Esophagus squamous epithelium (tissue), 5 donors: ENCODE results near the gene IFT74. TPM values are rescaled to one million over a fixed set of nuclear protein-coding genes. Genes with fewer than 3 reads are reported as not detected.

ENCODE experiments used
- DNase-seq: peaks from one replicate; lab custom pipeline; 2025; lab: John Stamatoyannopoulos, UW
- H3K27ac ChIP-seq, 4 donors: fragments of 200-600 bp; sonication (generic); one replicate each; pipeline ENCODE4 v1.5.1; 2016 to 2019; ENCODE audit warnings: mild to moderate bottlenecking in 1 of 4
- H3K27me3 ChIP-seq, 4 donors: fragments of 200-600 bp; sonication (generic); 1 replicate in 3 of 4; 2 replicates in 1 of 4; pipeline versions ENCODE4 v1.5.1 to v1.6.0; 2017 to 2021; ENCODE audit warnings: antibody characterized with exemption in 1 of 4
- H3K36me3 ChIP-seq, 3 donors: fragments of 200-600 bp; sonication (generic); one replicate each; pipeline ENCODE4 v1.5.1; 2016 to 2019
- H3K4me1 ChIP-seq, 3 donors: fragments of 200-600 bp; sonication (generic); one replicate each; pipeline ENCODE4 v1.5.1; 2017 to 2019
- H3K4me3 ChIP-seq, 4 donors: fragments of 200-600 bp; sonication (generic); 1 replicate in 3 of 4; 2 replicates in 1 of 4; pipeline ENCODE4 v1.5.1; 2016 to 2019; ENCODE audit warnings: mild to moderate bottlenecking in 2 of 4, moderate library complexity in 1 of 4
- H3K9me3 ChIP-seq, 3 donors: fragments of 200-600 bp; sonication (generic); one replicate each; pipeline ENCODE4 v1.5.1; 2016 to 2019
- CTCF ChIP-seq, 6 experiments: fragments of 450-650 bp in 4 of 6; fragments of 200-600 bp in 2 of 6; sonication (generic) in 2 of 6; IDR thresholded peaks; one replicate each; pipeline ENCODE4 v1.5.1; 2016 to 2019; ENCODE audit warnings: antibody characterized with exemption in 6 of 6, mild to moderate bottlenecking in 4 of 6, moderate library complexity in 4 of 6
- POLR2A ChIP-seq, 4 donors: fragments of 450-650 bp; IDR thresholded peaks; one replicate each; pipeline ENCODE4 v1.6.1; 2017; ENCODE audit warnings: antibody characterized with exemption in 4 of 4, mild to moderate bottlenecking in 4 of 4, moderate library complexity in 3 of 4
- WGBS, 2 donors: methylation state at CpG; one replicate each; pipeline ENCODE4 v1.1.5; 2018; 5-methylcytosine and 5-hydroxymethylcytosine counted together
- intact Hi-C: fragments of 100-400 bp; cut with DNase I; formaldehyde crosslinking; loops from one replicate; pipeline ENCODE4 v1.15.0; 2022
- total RNA-seq, 4 donors: library from RNA; depleted of rRNA; stranded (reverse); fragments of >200 nt; gene quantifications; one replicate each; pipeline ENCODE4 v1.1.0, GENCODE V29; 2016
- donor health status: DM: yes; HTN: yes; CAD: no.

The IFT74 gene
- total RNA-seq, 4 donors from 2014 or later: 6.0 to 17.2 (median 11.8) TPM

- Histone ChIP-seq H3K36me3 (peaks cover 0 to 4% (median 0%) of the 10 kb centered on the region in 3 donors), H3K27ac (peak overlapping the region in 1 of 4 donors; percentile 98), H3K4me1 (peaks cover 18 to 60% (median 20%) of the 10 kb centered on the region in 3 donors), H3K9me3 (no peaks in the 10 kb centered on the region), H3K27me3 (no peaks in the 10 kb centered on the region), H3K4me3 (peak overlapping the region in 3 of 4 donors; percentile 82 to 91 (median 86))
- 22 to 23% methylated on average over 2 of the region's 2 CpGs for WGBS, 2 donors
- DNase-seq: no peak
- TF ChIP-seq POLR2A (IDR thresholded peaks at IDR 0.05) (no peak), CTCF (IDR thresholded peaks at IDR 0.05) (no peak)
- intact Hi-C loops: no loop called here
Observed at GRCh38 chr9:26945591-26945990, 10.6 kb upstream of the IFT74 start.

- peaks cover 0 to 4% (median 0%) of the 10 kb centered on the region in 3 donors for H3K36me3 ChIP-seq
- peak; percentile 71 for DNase-seq
- WGBS, 2 donors: 0 to 1% methylated on average over 17 to 36 of the region's 76 CpGs
- H3K27ac ChIP-seq: peak within 1 kb of the TSS; percentile 97 to 98 (median 98)
- H3K27me3 ChIP-seq: no peaks in the 10 kb centered on the region
- TF ChIP-seq POLR2A (IDR thresholded peaks at IDR 0.05) (peak in 2 of 4 donors; percentile 18 to 51), CTCF (IDR thresholded peaks at IDR 0.05) (peak in 3 of 6 experiments; percentile 18 to 35 (median 20))
- no peaks in the 10 kb centered on the region for H3K9me3 ChIP-seq
- H3K4me3 ChIP-seq: peak within 1 kb of the TSS; percentile 82 to 91 (median 88)
- intact Hi-C loops: no loop called here
- peaks cover 18 to 50% (median 20%) of the 10 kb centered on the region in 3 donors for H3K4me1 ChIP-seq
Observed at GRCh38 chr9:26946753-26947727, 9.2 kb upstream of the IFT74 start, which contains the start of gene PLAA. Gene PLAA (minus strand): TSS chr9:26947242. CDS start chr9:26947045, 197 bp downstream.

- no peak for DNase-seq
- 2 to 3% methylated on average over 9 of the region's 9 CpGs for WGBS, 2 donors
- Histone ChIP-seq H3K36me3 (peaks cover 0 to 4% (median 0%) of the 10 kb centered on the region in 3 donors), H3K27me3 (no peaks in the 10 kb centered on the region), H3K9me3 (no peaks in the 10 kb centered on the region), H3K4me3 (peak overlapping the region; percentile 82 to 91 (median 88)), H3K4me1 (peaks cover 18 to 43% (median 20%) of the 10 kb centered on the region in 3 donors), H3K27ac (peak overlapping the region; percentile 97 to 98 (median 98))
- intact Hi-C loops: no loop called here
- no peak for TF ChIP-seq CTCF (IDR thresholded peaks at IDR 0.05)
- no peak for TF ChIP-seq POLR2A (IDR thresholded peaks at IDR 0.05)
Observed at GRCh38 chr9:26947736-26948135, 8.5 kb upstream of the IFT74 start.

- Histone ChIP-seq H3K4me3 (no peak overlapping the region), H3K4me1 (peaks cover 18 to 25% (median 18%) of the 10 kb centered on the region in 3 donors), H3K9me3 (no peaks in the 10 kb centered on the region), H3K27me3 (no peaks in the 10 kb centered on the region), H3K27ac (no peak overlapping the region), H3K36me3 (no peaks in the 10 kb centered on the region)
- TF ChIP-seq POLR2A (IDR thresholded peaks at IDR 0.05) (no peak), CTCF (IDR thresholded peaks at IDR 0.05) (no peak)
- no peak for DNase-seq
- intact Hi-C loops: no loop called here
- WGBS, 2 donors: 43 to 55% methylated on average over 6 of the region's 6 CpGs
Observed at GRCh38 chr9:26949637-26950069, 6.6 kb upstream of the IFT74 start.

GRCh38 chr9:26950521-26950920 is 5.7 kb upstream of the IFT74 start:
- H3K36me3 ChIP-seq: no peaks in the 10 kb centered on the region
- no peak for TF ChIP-seq POLR2A (IDR thresholded peaks at IDR 0.05)
- TF ChIP-seq CTCF (IDR thresholded peaks at IDR 0.05): no peak
- WGBS, 2 donors: 86 to 87% methylated on average over 1 of the region's 1 CpG
- no peaks in the 10 kb centered on the region for H3K27me3 ChIP-seq
- H3K4me3 ChIP-seq: no peak overlapping the region
- DNase-seq: no peak
- no peaks in the 10 kb centered on the region for H3K9me3 ChIP-seq
- intact Hi-C loops: no loop called here
- H3K4me1 ChIP-seq: peaks cover 9 to 20% (median 15%) of the 10 kb centered on the region in 3 donors
- H3K27ac ChIP-seq: no peak overlapping the region
